ELF-1 (cell line): ENCODE results near the gene DEFB113.
"Not testable (repeated sequence)": the region's sequence is repeated elsewhere in the genome, so short reads cannot be mapped to it uniquely, and the experiment has no call there.

ENCODE experiments used
- DNase-seq: peaks from one replicate; pipeline ENCODE4 v3.0.0-alpha.2; 2016; ENCODE audit warnings: low read depth, low spot score

The DEFB113 gene, protein sequence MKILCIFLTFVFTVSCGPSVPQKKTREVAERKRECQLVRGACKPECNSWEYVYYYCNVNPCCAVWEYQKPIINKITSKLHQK

DNA sequence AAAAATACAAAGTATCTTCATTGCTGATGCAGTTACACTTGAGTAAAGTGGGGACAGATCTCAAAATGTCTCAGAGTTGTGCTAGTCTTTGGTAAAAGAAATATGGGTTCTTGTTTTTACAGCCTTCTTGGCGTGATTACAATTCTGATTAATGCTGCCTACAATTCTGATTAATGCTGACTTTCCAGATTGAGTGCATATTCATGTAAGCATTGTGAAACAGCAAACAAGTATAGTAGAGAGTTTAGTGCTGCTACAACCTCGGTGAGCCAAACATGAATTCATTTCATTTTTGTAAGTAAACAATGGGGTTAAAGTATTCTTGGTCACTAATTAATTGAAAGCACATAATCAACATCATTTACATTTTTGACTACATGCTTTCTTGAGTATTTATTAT is at the start of gene DEFB113:
Gene DEFB113 (minus strand): TSS at position 21 of the 400 bp plus-strand sequence. CDS start 0 bp downstream, at position 21.
- DNase-seq = no peak

DNA sequence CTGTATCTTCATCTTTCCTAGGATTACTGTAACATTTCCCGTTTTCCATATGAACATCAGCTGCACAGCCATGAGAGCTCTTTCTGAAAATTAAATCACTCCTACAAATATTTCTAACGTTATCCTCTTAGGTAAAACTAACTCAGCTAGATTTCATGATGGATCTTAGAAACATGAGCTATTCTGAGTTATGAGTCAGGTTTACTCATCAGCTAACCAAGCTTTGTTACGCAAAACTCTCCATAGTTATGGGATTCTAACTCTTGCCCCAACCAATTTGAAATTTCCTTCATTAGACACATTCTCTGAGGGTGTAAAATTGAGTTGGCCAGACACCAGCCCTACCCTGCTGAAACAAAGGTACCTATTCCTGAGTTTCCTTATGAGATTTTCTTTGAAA is 38.4 kb upstream of the DEFB113 start:
- no peak for DNase-seq

DNA sequence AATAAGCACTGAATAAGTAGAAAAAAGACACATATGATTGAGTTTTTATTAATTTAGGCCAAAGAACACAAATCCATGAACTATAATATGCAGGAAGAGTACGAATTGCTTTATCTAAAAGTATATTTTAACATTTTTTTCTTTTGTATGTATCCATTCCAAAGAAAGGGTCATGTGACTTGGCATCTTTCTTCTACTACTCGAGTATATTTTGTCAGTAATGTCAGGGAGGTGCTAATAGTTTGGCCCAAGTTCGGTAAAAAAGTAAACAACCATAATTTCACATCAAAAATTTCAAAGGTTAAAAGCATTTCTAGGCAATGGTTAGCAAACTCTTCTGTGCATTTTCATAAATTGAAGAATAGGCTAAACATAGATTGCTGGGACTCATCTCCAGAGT is 33.7 kb upstream of the DEFB113 start:
- DNase-seq = no peak

DNA sequence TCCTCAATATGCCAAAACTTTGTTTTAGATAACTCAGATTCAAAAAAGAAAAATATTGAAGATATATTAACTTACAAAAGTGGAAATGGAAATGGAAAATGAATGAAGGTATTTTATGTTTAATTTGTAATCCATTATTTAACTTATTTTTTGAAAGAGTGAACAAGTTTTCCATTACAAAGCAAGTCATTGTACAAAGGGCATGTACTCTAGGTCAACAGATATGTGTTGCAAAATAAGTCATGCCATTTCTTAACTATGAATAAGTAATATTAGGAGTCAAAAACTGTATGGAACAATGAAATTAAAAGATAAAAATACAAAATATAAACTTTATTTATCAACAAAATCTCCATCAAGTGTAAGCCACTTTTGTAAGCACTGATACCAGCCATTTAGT is 25.9 kb upstream of the DEFB113 start:
- no peak for DNase-seq

DNA sequence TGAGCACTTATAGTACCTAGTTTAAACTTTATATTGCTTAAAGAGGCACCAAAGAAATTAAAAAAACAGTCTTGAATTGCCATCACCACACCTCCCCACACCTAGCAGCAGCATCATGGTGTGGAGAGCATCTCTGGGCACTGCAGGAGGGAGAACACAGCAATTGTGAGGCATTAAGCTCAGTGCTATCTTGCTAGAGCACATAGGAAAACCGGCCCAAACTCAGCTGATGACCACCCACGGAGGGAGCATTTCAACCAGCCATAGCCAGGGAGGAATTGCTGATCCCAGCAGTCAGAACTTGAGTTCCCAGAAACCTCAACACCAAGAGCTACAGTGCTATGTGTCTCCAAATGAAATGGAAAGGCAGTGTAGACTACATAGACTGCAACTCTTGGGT is 19.5 kb upstream of the DEFB113 start:
- no peak for DNase-seq

DNA sequence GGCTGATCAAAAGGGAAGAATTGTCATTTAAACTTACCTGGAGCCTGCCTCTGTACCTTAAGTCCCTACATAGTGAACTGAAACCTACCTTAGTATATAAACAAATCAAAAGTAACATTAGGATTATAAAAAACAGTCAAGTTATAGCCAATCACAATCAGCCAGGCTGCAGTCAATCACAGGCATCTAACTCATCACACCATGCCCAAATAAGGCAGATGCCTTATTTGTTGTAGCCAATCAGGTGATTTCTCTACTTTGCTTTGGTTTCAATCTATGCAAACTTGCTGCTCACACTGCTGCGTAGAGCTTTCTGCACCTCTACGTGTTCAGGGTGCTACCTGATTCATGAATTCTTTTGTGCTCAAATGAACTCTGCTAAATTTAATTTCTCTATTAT is 18.3 kb upstream of the DEFB113 start:
- DNase-seq = no peak

DNA sequence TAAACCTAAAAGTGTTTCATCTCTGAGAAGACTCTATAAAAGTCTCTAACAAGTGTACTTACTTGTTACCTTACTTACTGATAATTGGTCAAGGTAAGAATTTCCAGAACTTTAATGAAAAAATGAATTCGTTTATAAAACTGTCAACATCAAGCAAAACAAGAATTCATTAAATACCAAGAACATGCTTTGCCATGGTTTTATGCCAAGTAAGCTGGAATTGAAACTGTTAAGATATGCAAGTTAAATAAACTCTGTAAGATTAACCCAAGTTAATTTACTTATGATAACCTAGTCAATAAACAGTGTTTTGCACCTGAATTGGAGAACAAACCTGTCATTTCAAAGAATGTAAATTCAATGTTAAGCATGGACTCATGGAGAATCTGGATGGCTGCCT is 17.1 kb upstream of the DEFB113 start:
- no peak for DNase-seq

DNA sequence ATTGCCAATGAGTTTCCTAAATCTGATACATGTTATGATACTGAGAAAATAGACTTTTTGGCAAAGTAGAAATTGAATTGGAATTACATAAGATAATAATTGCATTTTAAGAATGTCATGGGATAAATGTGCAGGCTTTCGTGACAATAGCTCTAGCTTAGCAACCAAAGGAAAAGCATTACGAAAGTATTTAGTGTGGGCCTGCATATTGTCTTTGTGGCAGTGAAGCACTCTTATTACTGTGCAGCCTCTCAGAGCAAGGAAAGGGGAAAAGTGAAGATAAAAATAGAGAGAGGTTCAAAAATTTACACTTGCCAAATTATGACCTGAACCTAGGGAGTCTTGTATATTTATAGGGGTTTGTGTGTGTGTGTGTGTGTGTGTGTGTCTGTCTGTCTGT is 12.6 kb upstream of the DEFB113 start:
- DNase-seq = no peak

DNA sequence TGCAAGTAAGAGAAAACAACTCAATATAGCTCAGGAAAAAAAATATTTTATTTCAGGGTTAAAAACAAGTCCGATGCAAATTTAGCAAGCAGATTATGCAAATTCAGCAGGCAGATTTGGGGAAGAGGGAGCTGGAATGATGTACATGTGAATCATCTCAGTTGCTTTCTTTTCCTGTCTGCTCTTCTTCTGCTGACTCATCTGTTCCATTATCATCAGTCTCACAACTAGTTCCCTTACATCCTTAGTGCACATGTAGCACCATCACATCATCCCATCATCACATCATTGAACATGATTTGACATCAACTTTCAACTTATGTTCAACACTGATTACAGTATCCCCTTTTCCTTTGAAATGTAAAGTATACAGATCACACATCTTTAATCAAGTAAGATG is 11.5 kb upstream of the DEFB113 start:
- no peak for DNase-seq

DNA sequence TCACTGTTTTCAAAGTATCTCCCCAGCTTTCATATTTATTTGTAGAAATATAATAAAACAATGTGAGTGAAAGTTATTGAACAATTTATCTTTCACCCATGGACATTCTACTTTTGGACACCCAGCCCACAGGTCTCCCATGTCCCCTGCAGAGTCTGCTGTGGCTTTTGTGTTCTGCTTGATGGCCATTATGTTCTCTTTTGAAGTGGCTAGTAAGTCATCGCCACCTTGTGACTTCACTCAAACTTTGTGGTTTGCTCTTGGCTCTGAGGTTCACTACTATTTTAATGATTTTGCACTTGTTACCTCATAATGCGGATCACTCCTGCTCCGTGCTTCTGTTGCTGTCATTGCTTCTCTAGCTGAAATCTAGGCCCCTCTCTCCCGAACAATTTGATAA is 10.2 kb upstream of the DEFB113 start:
- no peak for DNase-seq

DNA sequence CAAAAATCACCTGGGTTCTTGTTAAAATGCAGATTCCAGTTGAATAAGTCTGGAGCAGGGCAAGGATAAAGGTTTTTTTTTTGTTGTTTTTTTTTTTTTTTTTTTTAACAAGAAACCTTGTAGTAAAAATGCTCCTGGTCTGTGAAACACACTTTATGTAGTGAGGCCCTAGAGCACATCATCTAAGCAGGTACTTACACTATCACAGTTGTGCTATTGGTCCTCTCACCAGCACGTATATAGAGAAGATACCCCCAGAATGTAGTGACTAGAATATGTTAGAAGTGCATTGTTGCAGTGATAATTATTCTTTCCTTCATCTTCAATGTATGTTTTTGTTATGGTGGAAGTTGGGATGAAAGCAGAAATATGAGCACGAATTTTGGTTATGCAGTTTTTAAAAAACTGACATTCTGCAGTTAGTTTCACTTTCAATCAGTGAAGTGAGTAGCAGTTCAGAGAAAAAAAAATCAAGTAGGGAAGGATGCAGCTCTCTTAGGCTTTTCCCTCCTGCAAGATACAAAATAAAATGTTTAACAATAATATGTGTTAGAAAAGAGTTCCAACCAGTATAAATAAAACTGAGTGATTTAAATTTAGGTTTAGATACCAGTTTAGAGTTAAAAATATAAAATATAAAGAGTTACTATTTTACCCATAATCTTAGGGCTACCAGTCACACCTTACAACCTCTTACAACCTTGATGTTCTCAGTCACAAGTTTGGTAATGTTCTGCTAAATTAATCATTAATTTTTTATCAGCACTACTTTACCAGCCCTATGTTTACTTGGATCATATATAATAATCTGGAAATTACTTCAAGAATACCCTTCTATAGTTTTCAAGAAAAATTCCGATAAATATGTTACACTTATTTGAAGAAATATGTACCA is 9.2 kb upstream of the DEFB113 start:
- no peak for DNase-seq

DNA sequence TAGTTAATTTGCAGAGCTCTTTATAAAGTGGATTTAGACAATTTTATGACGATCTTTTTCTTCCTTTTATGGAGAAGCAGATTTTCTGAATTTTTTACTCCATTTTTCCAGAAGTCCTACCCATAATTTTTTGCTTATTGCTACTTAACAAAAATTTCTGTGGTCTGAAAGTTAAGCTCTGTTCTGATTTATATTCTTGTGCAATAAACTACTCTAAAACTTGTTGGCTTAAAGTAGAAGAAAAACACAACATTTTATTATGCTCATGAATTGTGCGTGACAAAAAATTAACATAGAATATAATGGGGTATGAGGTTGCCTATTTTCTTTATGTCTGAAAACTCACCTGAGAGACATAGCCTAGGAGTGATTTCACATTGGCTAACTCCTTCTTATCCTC is 2.6 kb downstream of the DEFB113 start:
- no peak for DNase-seq

DNA sequence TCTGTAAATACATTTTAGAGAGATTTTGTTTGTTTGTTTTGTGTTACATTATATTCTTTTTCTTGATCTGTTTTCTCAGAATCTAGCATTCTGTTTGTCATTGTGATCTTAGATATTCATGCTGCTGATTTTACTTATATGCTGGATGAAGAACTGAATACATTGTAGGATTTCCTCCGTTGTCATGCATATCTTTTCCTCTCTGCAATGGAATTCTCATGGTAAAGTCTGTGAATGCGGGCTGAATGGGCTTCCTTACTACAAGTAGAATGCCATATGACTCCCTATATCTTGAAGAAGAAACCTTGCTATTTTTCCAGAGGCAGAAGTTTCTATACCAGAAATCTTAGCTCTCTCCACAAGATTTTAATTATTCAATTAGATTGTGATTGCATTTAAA is 3.1 kb downstream of the DEFB113 start:
- DNase-seq = no peak

DNA sequence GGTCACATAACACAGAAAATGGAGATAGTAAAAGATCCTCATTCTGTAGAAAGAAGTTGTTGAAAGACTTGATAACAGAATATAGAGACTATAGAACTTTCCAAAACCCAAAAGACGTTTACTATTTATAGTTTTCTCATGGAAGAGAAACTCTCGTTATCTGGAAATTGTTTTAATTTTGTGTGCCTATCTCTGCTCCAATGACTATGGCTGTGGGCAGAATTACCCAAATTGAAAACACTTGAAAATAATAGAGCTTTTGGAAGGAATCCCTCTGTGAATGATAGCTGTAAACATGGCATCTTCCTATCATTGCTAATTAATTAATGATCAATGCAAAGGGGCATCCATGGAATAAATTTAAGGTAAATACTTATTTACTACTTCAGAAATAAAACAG is 5.4 kb downstream of the DEFB113 start, which contains the start of gene DEFB114:
Gene DEFB114 (minus strand): TSS at position 101 of the 400 bp plus-strand sequence. CDS start 59 bp downstream, at position 42.
- DNase-seq = no peak

DNA sequence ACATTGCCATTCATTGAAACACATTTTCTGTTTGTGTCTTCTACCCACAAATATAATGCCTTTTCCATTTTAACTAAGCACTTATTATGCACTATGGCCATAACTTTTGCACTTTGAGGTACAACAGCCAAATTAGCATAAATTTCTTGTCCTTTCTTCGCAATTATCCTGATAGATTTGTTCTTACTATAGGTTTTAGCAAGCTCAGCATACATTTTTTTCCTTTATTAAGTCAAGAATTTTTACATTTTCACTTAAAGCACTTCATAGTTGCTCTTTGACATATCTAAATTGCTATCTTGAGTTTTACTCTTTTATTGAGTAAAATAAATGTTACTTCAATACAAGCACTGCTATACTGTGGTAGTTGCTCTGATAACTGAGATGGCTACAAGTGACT is 11.2 kb downstream of the DEFB113 start:
- DNase-seq = no peak

DNA sequence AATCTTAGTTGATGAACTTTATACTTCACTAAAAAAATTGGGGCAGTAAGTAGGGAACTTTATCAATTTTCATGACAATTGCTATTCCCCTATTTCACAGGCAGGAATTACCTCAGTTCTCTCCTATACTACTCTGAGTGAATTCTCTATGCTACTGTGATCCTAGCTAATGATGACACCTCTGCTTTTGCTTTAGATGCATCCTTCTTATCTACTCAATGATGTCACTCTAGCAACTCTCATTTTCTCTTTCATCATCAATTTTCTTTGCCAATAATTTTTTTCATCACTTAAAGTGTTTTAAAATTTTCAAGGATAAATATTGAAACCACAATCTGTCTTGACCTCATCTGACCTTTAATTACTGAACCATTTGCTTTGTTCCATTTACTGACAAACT is 13.6 kb downstream of the DEFB113 start:
- no peak for DNase-seq

DNA sequence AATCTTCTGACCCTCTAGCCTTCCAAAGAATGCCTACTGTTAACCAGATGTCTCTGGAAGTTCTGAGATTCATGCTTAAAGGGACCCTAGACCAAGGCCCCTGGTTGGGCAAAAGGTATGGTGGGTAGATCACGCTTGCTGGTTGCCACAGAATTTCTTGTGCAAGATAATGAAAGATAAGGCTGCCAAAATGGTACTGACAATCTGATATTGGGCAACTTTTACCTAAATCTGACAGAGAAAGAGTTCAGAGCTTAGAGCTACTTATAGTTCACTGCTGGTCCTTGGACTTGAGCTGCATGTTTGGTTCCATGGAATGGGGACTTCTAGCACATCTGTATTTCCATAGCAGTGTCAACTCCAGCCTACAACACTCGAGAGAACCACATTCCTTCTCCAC is 17.5 kb downstream of the DEFB113 start:
- no peak for DNase-seq

DNA sequence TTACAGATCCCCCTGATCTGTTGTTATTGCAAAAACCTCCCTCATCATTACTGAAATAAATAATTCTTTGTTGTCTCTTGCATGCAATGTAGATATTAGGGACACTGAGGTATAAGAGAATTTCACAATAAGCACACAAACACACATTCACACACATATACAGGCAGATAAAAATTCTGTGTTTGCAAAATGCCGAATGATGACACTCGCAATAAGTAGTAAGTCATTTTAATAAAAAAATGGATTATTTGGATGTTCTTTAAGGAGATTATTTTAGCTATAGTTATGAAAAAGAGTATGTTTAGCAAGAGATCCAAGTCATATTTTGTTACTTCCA is 19.0 kb downstream of the DEFB113 start:
- no peak for DNase-seq

DNA sequence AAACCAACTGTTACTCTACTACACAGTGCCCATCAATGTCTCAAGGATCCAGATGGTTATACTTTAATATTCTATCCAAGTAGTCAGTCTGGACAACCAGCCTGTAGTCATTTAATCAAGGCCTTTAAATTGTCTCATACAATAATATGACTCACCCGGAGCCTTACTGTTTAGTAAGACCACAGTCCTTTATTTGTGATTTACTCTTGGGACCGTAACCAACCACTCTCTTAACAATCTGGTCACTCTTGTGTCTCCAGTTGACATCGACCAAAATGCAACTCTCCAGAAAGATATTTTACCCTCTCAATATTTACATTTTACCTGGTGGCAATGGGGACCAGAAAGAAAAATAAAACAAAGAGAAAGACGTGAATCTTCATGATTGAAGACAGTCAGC is 20.4 kb downstream of the DEFB113 start:
- DNase-seq = no peak

DNA sequence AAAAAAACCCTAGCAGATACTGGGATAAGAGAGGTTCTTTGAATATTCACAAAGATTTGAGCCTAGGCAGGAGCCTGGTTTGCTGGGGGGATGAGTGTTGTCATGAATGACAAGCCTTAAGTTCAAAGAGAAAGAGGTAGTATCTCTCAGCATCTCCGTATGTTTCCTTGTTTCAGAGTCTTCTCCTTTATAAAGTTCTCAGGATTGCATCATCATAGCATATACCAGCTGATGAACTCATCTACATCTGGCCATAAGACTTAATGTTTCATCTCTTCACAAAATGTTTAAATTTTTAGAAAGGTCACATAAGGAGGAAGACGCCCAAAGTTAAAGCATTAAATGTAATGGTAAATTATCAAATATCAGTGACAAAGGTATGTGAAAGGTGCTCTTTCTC is 22.6 kb downstream of the DEFB113 start:
- no peak for DNase-seq

DNA sequence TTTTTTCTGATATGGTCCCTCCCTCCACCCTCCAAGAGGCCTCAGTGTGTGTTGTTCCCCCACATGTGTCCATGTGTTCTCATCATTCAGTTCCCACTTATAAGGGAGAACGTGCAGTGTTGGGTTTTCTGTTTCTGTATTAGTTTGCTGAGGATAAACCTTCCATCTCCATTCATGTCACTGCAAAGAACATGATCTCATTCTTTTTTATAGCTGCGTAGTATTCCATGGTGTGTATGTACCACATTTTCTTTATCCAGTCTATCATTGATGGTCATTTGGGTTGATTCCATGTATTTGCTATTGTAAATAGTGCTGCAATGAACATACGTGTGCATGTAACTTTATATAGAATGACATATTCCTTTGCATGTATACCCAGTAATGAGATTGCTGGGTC is 25.4 kb downstream of the DEFB113 start:
- not testable (repeated sequence) for DNase-seq

DNA sequence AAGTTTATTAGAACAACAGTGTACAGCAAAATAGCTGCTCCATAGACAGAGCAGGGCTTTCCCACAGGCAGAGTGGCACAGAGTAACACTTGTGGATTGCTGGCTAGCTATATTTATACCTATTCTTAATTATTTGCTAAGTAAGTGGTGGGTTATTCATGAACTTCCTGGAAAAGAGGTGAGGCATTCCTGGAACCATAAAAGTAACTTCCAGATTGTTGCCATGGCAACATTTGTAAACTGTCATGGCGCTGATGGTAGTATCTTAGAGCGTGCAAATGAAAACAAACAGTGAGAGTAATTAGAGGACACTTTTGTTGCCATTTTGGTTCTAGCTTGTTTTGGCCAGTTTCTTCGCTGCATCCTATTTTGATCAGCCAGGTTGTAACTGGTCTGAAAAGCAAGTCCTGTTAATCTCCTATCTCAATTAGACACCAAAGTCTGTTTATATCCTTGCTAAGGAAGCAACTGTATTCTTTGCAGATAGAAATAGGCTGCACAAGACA is 29.4 kb downstream of the DEFB113 start:
- DNase-seq = no peak

DNA sequence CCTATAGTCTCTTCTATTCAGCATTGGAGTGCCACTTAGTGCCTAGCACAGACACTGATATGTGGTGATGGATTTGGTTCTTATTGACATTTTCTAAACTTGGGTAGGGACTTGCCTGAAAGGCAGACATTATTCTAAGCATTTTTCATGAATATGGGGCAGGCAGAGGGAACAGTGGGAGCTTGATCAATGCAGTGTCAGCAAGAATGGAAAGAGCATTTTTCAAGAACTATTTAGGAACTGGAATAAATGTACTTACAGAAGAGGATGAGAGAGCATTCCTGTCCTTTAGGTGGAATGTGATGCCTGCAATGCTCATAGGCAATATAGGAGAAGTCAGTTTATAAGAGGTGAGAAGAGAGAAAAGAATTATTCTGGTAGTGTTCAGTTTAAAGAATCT is 31.6 kb downstream of the DEFB113 start:
- DNase-seq = no peak
